Ovary (tissue), 9 donors: ENCODE measurements around the gene SLC35D2. TPM values are rescaled to one million over a fixed set of nuclear protein-coding genes. Genes with fewer than 3 reads are reported as not detected.

Source experiments
- DNase-seq, 5 donors: peaks; one replicate each; pipeline ENCODE4 v3.0.0-alpha.2; 2019 to 2020
- H3K27ac ChIP-seq, 2 donors: fragments of 200-600 bp; one replicate each; pipeline versions ENCODE4 v1.5.1 to v1.8.0; 2019 to 2022
- H3K27me3 ChIP-seq: fragments of 200-600 bp; one replicate; pipeline ENCODE4 v1.8.0; 2022
- H3K36me3 ChIP-seq: fragments of 200-600 bp; sonication (generic); one replicate; pipeline ENCODE4 v1.5.1; 2019
- H3K4me1 ChIP-seq: one replicate; pipeline ENCODE4 v1.8.1; 2013; ENCODE audit warnings: mild to moderate bottlenecking, moderate library complexity; ENCODE audit not compliant: insufficient read depth
- H3K4me3 ChIP-seq: fragments of 200-600 bp; sonication (generic); one replicate; pipeline ENCODE4 v1.5.1; 2017
- H3K9me3 ChIP-seq, 2 donors: fragments of 200-600 bp in 1 of 2; sonication (generic) in 1 of 2; one replicate each; pipeline versions ENCODE4 v1.5.1 to v1.8.1; 2013 to 2019; ENCODE audit warnings: mild to moderate bottlenecking in 1 of 2, moderate library complexity in 1 of 2
- EP300 ChIP-seq: sonication (generic); formaldehyde crosslinking; IDR thresholded peaks from one replicate; pipeline ENCODE4 v1.6.1; 2017; ENCODE audit warnings: antibody characterized with exemption
- POLR2A ChIP-seq: fragments of 450-650 bp; IDR thresholded peaks from one replicate; pipeline ENCODE4 v1.6.1; 2017; ENCODE audit warnings: antibody characterized with exemption, mild to moderate bottlenecking, moderate library complexity
- WGBS, 3 donors: extraction: QIAGEN DNeasy Blood & Tissue Kit in 1 of 3; methylation state at CpG; one replicate each; pipeline versions ENCODE4 v1.1.5 to v1.1.7; 2013 to 2017; 5-methylcytosine and 5-hydroxymethylcytosine counted together
- intact Hi-C, 4 donors: fragments of 100-400 bp; cut with DNase I; formaldehyde crosslinking; loops; one replicate each; pipeline versions ENCODE4 v1.11.0 to v1.15.1; 2022 to 2023
- polyA plus RNA-seq, 2 donors: library from polyadenylated mRNA; stranded (reverse); fragments of 200-250 nt in 1 of 2; fragments of 350-450 nt in 1 of 2; fragmentation: Illumina TruSeq in 1 of 2; extraction: RNeasy Lipid Tissue Mini Kit (QIAGEN cat#74804) in 1 of 2; gene quantifications; one replicate each; pipeline ENCODE4 v1.2.3, GENCODE V29; 2013 to 2014
- total RNA-seq, 7 donors: library from RNA; depleted of rRNA in 2 of 7; stranded (reverse); fragments of >200 nt in 2 of 7; fragmentation: NEBNext Ultra II Directional in 3 of 7; extraction: Animal tissue kit (Norgen Biotek cat#: 25700) in 3 of 7; gene quantifications; one replicate each; pipeline versions ENCODE4 v1.1.0 to v1.2.4, GENCODE V29; 2016 to 2023
- TF ChIP-seq, protein P1 (sequence below), 3 donors: fragments of 450-650 bp in 2 of 3; fragments of 200-600 bp in 1 of 3; IDR thresholded peaks; one replicate each; pipeline versions ENCODE4 v1.5.1 to v1.8.0; 2016 to 2022; ENCODE audit warnings: antibody characterized with exemption in 3 of 3, mild to moderate bottlenecking in 1 of 3
- donor health status: DM: no; HTN: no; CAD: no; lungs with moderate emphysema.
- donor health status: DM: no; HTN: no; CAD: no.
- donor health status: Bipolar disorder and iron deficiency.
- donor health status: DM: yes; HTN: yes; CAD: no.
- donor health status: DM: no; HTN: no; CAD: no.
- donor health status: DM: yes; HTN: yes; CAD: no.

SLC35D2 gene
- total and polyA plus RNA-seq, 9 donors: 22.1 to 36.1 (median 26.0) TPM

- whole genome bisulfite sequencing, 3 donors: 84 to 88% (median 87%) methylated on average over 6 of the region's 6 CpGs
- no peaks in the 10 kb centered on the region for H3K36me3 ChIP-seq
- no peaks in the 10 kb centered on the region for H3K4me1 ChIP-seq
- DNase-seq: no peak
- no peak overlapping the region for H3K4me3 ChIP-seq
- TF ChIP-seq, protein P1, sequence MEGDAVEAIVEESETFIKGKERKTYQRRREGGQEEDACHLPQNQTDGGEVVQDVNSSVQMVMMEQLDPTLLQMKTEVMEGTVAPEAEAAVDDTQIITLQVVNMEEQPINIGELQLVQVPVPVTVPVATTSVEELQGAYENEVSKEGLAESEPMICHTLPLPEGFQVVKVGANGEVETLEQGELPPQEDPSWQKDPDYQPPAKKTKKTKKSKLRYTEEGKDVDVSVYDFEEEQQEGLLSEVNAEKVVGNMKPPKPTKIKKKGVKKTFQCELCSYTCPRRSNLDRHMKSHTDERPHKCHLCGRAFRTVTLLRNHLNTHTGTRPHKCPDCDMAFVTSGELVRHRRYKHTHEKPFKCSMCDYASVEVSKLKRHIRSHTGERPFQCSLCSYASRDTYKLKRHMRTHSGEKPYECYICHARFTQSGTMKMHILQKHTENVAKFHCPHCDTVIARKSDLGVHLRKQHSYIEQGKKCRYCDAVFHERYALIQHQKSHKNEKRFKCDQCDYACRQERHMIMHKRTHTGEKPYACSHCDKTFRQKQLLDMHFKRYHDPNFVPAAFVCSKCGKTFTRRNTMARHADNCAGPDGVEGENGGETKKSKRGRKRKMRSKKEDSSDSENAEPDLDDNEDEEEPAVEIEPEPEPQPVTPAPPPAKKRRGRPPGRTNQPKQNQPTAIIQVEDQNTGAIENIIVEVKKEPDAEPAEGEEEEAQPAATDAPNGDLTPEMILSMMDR (IDR thresholded peaks at IDR 0.05): no peak
- TF ChIP-seq EP300 (no peak), POLR2A (no peak)
- H3K27me3 ChIP-seq: no peaks in the 10 kb centered on the region
- intact Hi-C loops: no loop called here
- H3K27ac ChIP-seq: no peak overlapping the region
- H3K9me3 ChIP-seq: no peaks in the 10 kb centered on the region
Observed at GRCh38 chr9:96394832-96395496, 11.5 kb upstream of the SLC35D2 start.

DNA sequence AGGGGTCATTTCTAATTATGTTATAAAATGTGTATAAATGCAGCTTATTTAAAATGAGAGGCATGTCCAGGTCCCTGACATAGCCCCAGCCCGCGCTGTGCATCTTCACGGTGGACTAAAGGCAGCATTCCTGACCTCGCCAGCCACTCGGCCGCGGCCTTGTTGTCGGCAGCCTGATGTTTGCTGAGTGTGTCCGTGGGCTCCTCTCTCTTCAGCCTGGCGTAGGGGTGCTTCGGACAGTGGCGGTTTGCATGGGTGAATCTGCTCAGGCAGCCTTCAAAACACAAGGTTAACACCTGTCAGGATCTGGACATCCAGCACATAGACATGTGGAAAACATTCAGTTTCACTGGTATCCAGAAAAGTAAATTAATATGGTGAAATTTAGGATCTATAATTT lies 8.8 kb upstream of the SLC35D2 start:
- H3K4me1 ChIP-seq: no peaks in the 10 kb centered on the region
- H3K9me3 ChIP-seq: no peaks in the 10 kb centered on the region
- no peaks in the 10 kb centered on the region for H3K27me3 ChIP-seq
- H3K27ac ChIP-seq: no peak overlapping the region
- H3K4me3 ChIP-seq: no peak overlapping the region
- no peak for DNase-seq
- 92 to 97% (median 92%) methylated on average over 12 of the region's 12 CpGs for WGBS, 3 donors
- TF ChIP-seq, protein P1 (IDR thresholded peaks at IDR 0.05): no peak
- TF ChIP-seq EP300: no peak
- H3K36me3 ChIP-seq: no peaks in the 10 kb centered on the region
- intact Hi-C loops: no loop called here

DNA sequence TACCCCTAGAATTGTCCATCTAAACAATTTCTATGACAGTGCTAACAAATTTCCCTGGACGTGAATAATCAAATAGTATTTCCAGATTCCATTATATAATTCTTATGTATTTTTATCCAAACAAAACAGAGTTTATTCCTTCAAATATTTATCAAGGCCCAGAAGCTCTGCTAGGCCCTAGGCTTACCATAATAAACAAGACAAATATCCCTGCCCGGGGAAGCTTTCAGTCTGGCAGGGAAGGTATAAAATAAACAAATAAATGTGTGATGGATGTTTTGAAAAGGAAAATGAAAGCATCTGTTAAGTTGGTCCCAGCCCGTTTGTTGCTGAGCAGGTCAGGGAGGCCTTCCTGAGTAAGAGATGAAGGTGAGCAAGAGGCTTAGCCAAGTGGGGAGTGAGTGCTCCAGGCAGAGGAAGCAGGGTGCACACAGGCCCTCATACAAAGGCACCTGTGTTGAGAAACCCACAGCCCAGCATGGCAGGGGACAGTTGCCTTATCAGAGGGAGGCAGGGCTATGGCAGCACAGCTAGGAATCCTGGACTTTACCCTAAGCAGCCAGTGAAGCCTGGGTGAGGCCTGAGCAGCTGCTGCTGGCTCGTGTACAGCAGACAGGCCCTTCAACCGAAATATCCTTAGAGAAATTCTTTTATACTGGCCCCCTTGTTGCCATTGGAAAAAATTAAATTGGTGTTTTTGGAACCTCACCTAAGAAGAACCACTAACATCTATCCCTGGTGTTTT lies 7.7 kb upstream of the SLC35D2 start:
- intact Hi-C loops: no loop called here
- Histone ChIP-seq H3K4me1 (no peaks in the 10 kb centered on the region), H3K4me3 (no peak overlapping the region), H3K9me3 (no peaks in the 10 kb centered on the region), H3K36me3 (no peaks in the 10 kb centered on the region), H3K27ac (no peak overlapping the region), H3K27me3 (no peaks in the 10 kb centered on the region)
- WGBS, 3 donors: 68 to 73% (median 72%) methylated on average over 5 of the region's 5 CpGs
- DNase-seq: no peak
- TF ChIP-seq EP300 (no peak), POLR2A (no peak)
- TF ChIP-seq, protein P1 (IDR thresholded peaks at IDR 0.05): no peak

DNA sequence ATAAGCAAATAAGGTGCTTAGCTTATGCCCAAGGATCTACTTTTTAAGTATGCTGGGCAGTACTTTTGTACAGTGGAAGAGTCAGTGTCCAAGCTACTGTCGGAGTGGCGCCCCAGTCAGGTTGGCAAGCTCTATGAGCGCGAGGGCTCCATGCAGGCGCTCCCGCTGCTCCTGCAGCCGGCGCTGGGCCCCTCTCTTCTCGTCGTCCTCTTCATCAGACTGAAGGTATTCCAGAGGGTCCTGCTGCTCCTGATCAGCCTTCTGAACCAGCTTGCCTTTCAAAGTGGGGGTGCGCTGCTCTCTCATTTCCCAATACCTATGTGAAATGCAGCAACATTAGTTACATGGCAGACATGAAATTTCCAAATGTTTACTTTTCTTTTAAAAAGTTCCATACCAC lies 4.6 kb upstream of the SLC35D2 start:
- H3K36me3 ChIP-seq: no peaks in the 10 kb centered on the region
- no peaks in the 10 kb centered on the region for H3K27me3 ChIP-seq
- H3K4me3 ChIP-seq: no peak overlapping the region
- no peak for TF ChIP-seq POLR2A
- TF ChIP-seq, protein P1 (IDR thresholded peaks at IDR 0.05): no peak
- no peak for TF ChIP-seq EP300
- intact Hi-C loops: no loop called here
- no peak for DNase-seq
- 95 to 96% (median 95%) methylated on average over 11 of the region's 11 CpGs for WGBS, 3 donors
- H3K4me1 ChIP-seq: peaks cover 2% of the 10 kb centered on the region
- no peaks in the 10 kb centered on the region for H3K9me3 ChIP-seq
- H3K27ac ChIP-seq: no peak overlapping the region
